OCI-LY7 (cell line): ENCODE measurements around the gene MOK. TPM values are rescaled to one million over a fixed set of nuclear protein-coding genes. Genes with fewer than 3 reads are reported as not detected.

Experiments
- BruUV-seq: library from RNA; stranded (reverse); fragments of 400-500 nt; replicated peaks from 2 replicates; lab custom pipeline; 2021; lab: Mats Ljungman, UMichigan
- CTCF ChIA-PET: fragments of 300-600 bp; sonication (Branson Sonifier 250); formaldehyde crosslinking; loops from one replicate; lab custom pipeline; 2022; ENCODE audit warnings: antibody characterized with exemption; ENCODE audit not compliant: unreplicated experiment; lab: Charles Lee
- POLR2A ChIA-PET: fragments of 300-600 bp; sonication (Branson Sonifier 250); formaldehyde crosslinking; loops from one replicate; lab custom pipeline; 2022; ENCODE audit warnings: antibody characterized with exemption; lab: Charles Lee
- DNase-seq: peaks from one replicate; pipeline ENCODE4 v3.0.0-alpha.2; 2015; ENCODE audit warnings: low spot score
- H2AFZ ChIP-seq: fragments of 200-600 bp; sonication (generic), shearing (Covaris generic); 2 replicates; pipeline ENCODE4 v1.6.1; 2014; ENCODE audit warnings: mild to moderate bottlenecking, antibody characterized with exemption, low read length, moderate library complexity
- H3K27ac ChIP-seq: fragments of 200-600 bp; sonication (generic); 2 replicates; pipeline ENCODE4 v1.5.1; 2014; ENCODE audit warnings: mixed run types, low read depth, mild to moderate bottlenecking, moderate library complexity, low read length, inconsistent platforms; ENCODE audit not compliant: poor library complexity, severe bottlenecking
- H3K36me3 ChIP-seq: fragments of 200-600 bp; sonication (generic); 2 replicates; pipeline ENCODE4 v1.6.1; 2014; ENCODE audit warnings: mild to moderate bottlenecking, antibody characterized with exemption, low read length, moderate library complexity, mixed read lengths; ENCODE audit not compliant: insufficient read depth
- H3K4me1 ChIP-seq: fragments of 200-600 bp; sonication (generic); 2 replicates; pipeline ENCODE4 v1.5.1; 2014; ENCODE audit warnings: mild to moderate bottlenecking, low read length; ENCODE audit not compliant: insufficient read depth, poor library complexity, severe bottlenecking
- H3K4me2 ChIP-seq: fragments of 200-600 bp; sonication (generic); 2 replicates; pipeline ENCODE4 v1.6.1; 2014; ENCODE audit warnings: mild to moderate bottlenecking, low read length
- H3K4me3 ChIP-seq: fragments of 200-600 bp; sonication (generic); 2 replicates; pipeline ENCODE4 v1.5.1; 2014; ENCODE audit warnings: mild to moderate bottlenecking, low read depth, low read length; ENCODE audit not compliant: poor library complexity, severe bottlenecking
- H3K79me2 ChIP-seq: fragments of 200-600 bp; sonication (generic); 2 replicates; pipeline ENCODE4 v1.6.1; 2016; ENCODE audit warnings: low read depth, mild to moderate bottlenecking, low read length, moderate library complexity, mixed read lengths; ENCODE audit not compliant: insufficient read depth
- H3K9me2 ChIP-seq: fragments of 200-600 bp; sonication (generic); 2 replicates; pipeline ENCODE4 v1.6.1; 2016; ENCODE audit warnings: mild to moderate bottlenecking, low read length, mixed read lengths; ENCODE audit not compliant: insufficient read depth
- H3K9me3 ChIP-seq: fragments of 200-600 bp; sonication (generic); 2 replicates; pipeline ENCODE4 v1.6.1; 2014; ENCODE audit warnings: mild to moderate bottlenecking, mixed run types, low read length, mixed read lengths
- H4K20me1 ChIP-seq: fragments of 200-600 bp; sonication (generic); 2 replicates; pipeline ENCODE4 v1.6.1; 2014; ENCODE audit warnings: mild to moderate bottlenecking, antibody characterized with exemption, low read length, moderate library complexity, mixed read lengths; ENCODE audit not compliant: insufficient read depth
- CTCF ChIP-seq: fragments of 200-600 bp; sonication (generic); conservative IDR thresholded peaks from 2 replicates; pipeline ENCODE4 v1.5.1; 2014; ENCODE audit warnings: mild to moderate bottlenecking, antibody characterized with exemption, low read length, moderate library complexity, mixed read lengths
- EZH2phosphoT487 ChIP-seq: fragments of 200-600 bp; sonication (generic); IDR thresholded peaks from 2 replicates; pipeline ENCODE4 v1.6.1; 2018; ENCODE audit warnings: low read depth, borderline replicate concordance, mild to moderate bottlenecking, mixed run types, antibody characterized with exemption, low read length, moderate library complexity, mixed read lengths
- intact Hi-C: fragments of 100-400 bp; cut with micrococcal nuclease; formaldehyde crosslinking; loops from one replicate; pipeline ENCODE4 v1.10.0; 2022; ENCODE audit not compliant: unreplicated experiment
- total RNA-seq, 2 experiments: library from RNA; depleted of rRNA in 1 of 2; stranded (reverse); fragments of >200 nt in 1 of 2; shearing (Covaris generic) in 1 of 2; gene quantifications; 2 replicates each; pipeline ENCODE4 v1.2.3, GENCODE V29; 2014 to 2022

MOK gene
- total RNA-seq, 2 experiments from 2014 or later = 2.2 to 4.0 TPM

- no TSS peak for BruUV-seq
- Histone ChIP-seq H3K79me2 (no peaks in the 10 kb centered on the region), H3K4me3 (no peak overlapping the region), H3K9me2 (no peaks in the 10 kb centered on the region), H3K4me2 (no peak overlapping the region), H3K27ac (no peak overlapping the region), H2AFZ (no peak overlapping the region), H3K36me3 (no peaks in the 10 kb centered on the region), H4K20me1 (no peaks in the 10 kb centered on the region), H3K4me1 (no peaks in the 10 kb centered on the region), H3K9me3 (no peaks in the 10 kb centered on the region)
- intact Hi-C loops = no loop called here
- DNase-seq = no peak
- ChIA-PET CTCF (no interaction called here), POLR2A (no interaction called here)
- TF ChIP-seq EZH2phosphoT487 (no peak), CTCF (no peak)
Observed at GRCh38 chr14:102226356-102227125, 78.4 kb downstream of the MOK start.

- H3K9me2 ChIP-seq = no peaks in the 10 kb centered on the region
- no peaks in the 10 kb centered on the region for H3K9me3 ChIP-seq
- no peak overlapping the region for H2AFZ ChIP-seq
- H3K79me2 ChIP-seq = no peaks in the 10 kb centered on the region
- no peak overlapping the region for H3K27ac ChIP-seq
- no peaks in the 10 kb centered on the region for H3K4me1 ChIP-seq
- CTCF ChIA-PET = no interaction called here
- TF ChIP-seq EZH2phosphoT487 (no peak), CTCF (no peak)
- no peak overlapping the region for H3K4me2 ChIP-seq
- no peaks in the 10 kb centered on the region for H4K20me1 ChIP-seq
- DNase-seq = no peak
- no peaks in the 10 kb centered on the region for H3K36me3 ChIP-seq
- POLR2A ChIA-PET = no interaction called here
- no TSS peak for BruUV-seq
- intact Hi-C loops = no loop called here
- no peak overlapping the region for H3K4me3 ChIP-seq
Observed at GRCh38 chr14:102225936-102226335, 79.0 kb downstream of the MOK start.

GRCh38 chr14:102225386-102225785 lies 79.6 kb downstream of the MOK start:
- Histone ChIP-seq H3K79me2 (no peaks in the 10 kb centered on the region), H3K9me2 (no peaks in the 10 kb centered on the region), H2AFZ (no peak overlapping the region), H3K27ac (no peak overlapping the region), H3K36me3 (no peaks in the 10 kb centered on the region), H4K20me1 (no peaks in the 10 kb centered on the region), H3K4me3 (no peak overlapping the region), H3K4me1 (peaks cover 4% of the 10 kb centered on the region), H3K4me2 (no peak overlapping the region), H3K9me3 (no peaks in the 10 kb centered on the region)
- POLR2A ChIA-PET = no interaction called here
- CTCF ChIA-PET = no interaction called here
- DNase-seq = no peak
- no peak for TF ChIP-seq CTCF
- no peak for TF ChIP-seq EZH2phosphoT487
- no TSS peak for BruUV-seq
- intact Hi-C loops = no loop called here
